ENCODE measurements around the gene CTRB1. TPM values are rescaled to one million over a fixed set of nuclear protein-coding genes. Genes with fewer than 3 reads are reported as not detected.
A peak's percentile ranks its signal among the peaks of the same experiment; 100 is the strongest.

Gene CTRB1
- total and polyA plus RNA-seq, 2 of the 13 experiments (the other 11 are each of a cell fraction or from before 2014, with no cell fraction given) = not detected

- no peak for DNase-seq (ENCODE audit: low spot score)
- Histone ChIP-seq H3K36me3 (replicated peaks in 1 of 2; ENCODE audit: control insufficient read depth in 1 of 2, insufficient read depth in 2 of 2, low read length in 2 of 2) (peaks cover 42 to 52% of the 10 kb centered on the region in 2 experiments), H3K4me1 (ENCODE audit: insufficient read depth, low read length) (peaks cover 9% of the 10 kb centered on the region), H3K27me3 (ENCODE audit: control insufficient read depth in 1 of 2, insufficient read depth in 2 of 2, low read length in 2 of 2) (no peaks in the 10 kb centered on the region), H4K20me1 (ENCODE audit: insufficient read depth, low read length) (peaks cover 5% of the 10 kb centered on the region), H3K27ac (ENCODE audit: extremely low read length, insufficient read depth, low read length) (no peak overlapping the region), H3K9me3 (ENCODE audit: low read length) (no peaks in the 10 kb centered on the region), H3K79me2 (ENCODE audit: insufficient read depth, low read length) (no peaks in the 10 kb centered on the region), H3K4me2 (ENCODE audit: low read depth, low read length) (no peak overlapping the region), H3K4me3 (replicated peaks in 1 of 3; ENCODE audit: insufficient read depth in 1 of 3, low read depth in 2 of 3, low read length in 3 of 3) (no peak overlapping the region), H2AFZ (ENCODE audit: low read length) (no peak overlapping the region), H3K9ac (ENCODE audit: insufficient read depth, low read depth, low read length) (no peak overlapping the region)
- intact Hi-C loops (cut with micrococcal nuclease; ENCODE audit: unreplicated experiment) (loop anchor here (5.0 kb wide), 1 partner anchor 34 kb away; no protein-coding TSS in a partner anchor), in situ Hi-C loops (cut with HindIII; ENCODE audit: extremely low pct_ligation_motif_present, low pct_unique_long_range_greater_than_20kb) (no loop called here)
- ChIA-PET POLR2A (no interaction called here), CTCF (ENCODE audit: low intra/inter-chr PET ratio, low total read pairs) (interaction anchor here (4.4 kb wide), 1 partner anchor 154 kb away, joined by 45 read pairs; no protein-coding TSS in a partner anchor)
- TSS peak; percentile 1 for BruUV-seq (replicated peaks)
- TF ChIP-seq TFDP1 (CRISPR knock-in tag; IDR thresholded peaks at IDR 0.05; ENCODE audit: borderline replicate concordance) (no peak), ZNF18 (CRISPR knock-in tag; IDR thresholded peaks at IDR 0.05; ENCODE audit: insufficient replicate concordance) (no peak), RBM22 (optimal IDR thresholded peaks at IDR 0.05; ENCODE audit: low read length) (peak; percentile 90), PBX2 (CRISPR knock-in tag; IDR thresholded peaks at IDR 0.05) (no peak), ZNF569 (CRISPR knock-in tag; IDR thresholded peaks at IDR 0.05; ENCODE audit: borderline replicate concordance) (no peak), RERE (CRISPR knock-in tag; IDR thresholded peaks at IDR 0.05; ENCODE audit: low read depth) (no peak), CREM (IDR thresholded peaks at IDR 0.05) (no peak), CREM (CRISPR knock-in tag; IDR thresholded peaks at IDR 0.05) (no peak)
- no peak for FAIRE-seq
- WGBS (ENCODE audit: low lambda C conversion rate) = 93% methylated on average over 11 of the region's 11 CpGs
- ATAC-seq = no peak
Observed at GRCh38 chr16:75231570-75231969, 12.8 kb downstream of the CTRB1 start.
